ENCODE results near the gene MACROD2.

Gene MACROD2

DNA sequence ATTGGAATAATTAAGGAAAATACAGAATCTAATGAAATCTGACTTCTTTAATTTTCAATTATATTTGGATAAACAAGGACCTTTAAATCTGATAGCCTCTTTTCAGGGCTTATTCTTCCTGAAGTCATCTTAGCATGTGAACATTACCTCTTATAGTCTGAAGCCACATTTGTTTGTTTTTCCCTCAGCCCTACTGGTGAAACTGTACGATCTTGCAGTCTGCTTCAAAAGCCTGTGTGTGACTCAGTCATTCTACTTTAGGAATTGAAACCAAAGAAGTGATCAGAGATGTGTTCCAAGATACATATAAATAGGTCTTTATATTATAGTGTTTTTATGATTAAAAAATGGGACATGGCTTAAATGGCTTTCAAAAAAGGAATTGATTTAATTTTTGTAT is 67.5 kb downstream of the MACROD2 start:
- DNase-seq (ENCODE audit: low read depth) = no peak

DNA sequence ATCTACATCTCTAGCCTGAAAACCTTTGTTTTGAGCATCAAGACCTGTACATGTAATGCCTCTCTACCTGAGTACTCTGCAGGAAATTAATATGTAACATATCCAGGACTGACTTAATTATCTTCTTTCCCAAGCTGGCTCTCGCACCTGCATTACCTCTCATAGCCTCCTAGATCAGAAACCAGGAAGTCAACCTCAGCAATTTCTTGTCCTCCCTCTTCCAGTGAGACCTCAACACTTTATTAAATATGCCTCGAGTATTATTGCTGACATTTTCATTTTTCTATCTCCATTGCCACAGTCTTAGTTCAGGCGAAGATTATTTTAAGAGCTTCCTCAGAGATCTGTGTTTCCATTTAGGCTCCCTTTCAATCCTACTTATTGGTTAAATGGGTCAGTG is 69.0 kb downstream of the MACROD2 start:
- DNase-seq (ENCODE audit: low read depth) = no peak

DNA sequence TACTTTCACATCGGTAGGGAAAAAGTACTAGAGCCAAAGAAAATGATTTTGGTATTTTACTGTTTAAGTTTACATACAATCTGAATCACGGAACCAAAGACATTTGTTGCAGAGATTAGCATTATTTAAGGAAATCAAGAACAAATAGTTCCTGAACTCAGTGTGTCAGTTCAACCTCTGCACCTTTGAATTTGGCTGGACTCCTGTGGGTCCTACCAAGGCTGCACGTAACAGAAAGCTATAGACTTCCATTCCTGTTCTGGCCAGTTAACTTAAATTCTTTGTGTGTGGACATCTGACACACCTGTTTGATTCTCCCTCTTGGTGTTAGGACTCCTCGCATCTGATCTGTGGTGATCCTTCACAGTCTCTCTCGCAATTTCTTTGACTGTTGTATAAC is 69.6 kb downstream of the MACROD2 start:
- no peak for DNase-seq (ENCODE audit: low read depth)

DNA sequence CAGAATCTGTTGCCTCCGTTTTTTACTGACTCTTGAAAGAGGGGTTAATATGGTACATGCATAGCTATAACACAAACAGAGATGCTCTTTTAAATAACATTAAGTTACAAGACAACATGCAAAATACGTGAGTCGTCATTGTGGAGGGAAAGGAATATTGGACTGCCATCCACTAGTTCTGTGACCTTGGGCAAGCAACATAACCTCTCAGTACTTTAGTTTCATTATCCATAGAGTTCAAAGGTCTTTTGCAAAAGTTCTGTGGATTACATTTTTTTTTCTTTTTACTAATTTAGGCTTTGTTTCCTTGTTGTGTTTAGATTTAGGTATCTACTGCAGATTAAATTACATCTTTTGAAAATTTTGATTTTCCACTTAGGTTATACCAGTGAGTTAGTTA is 70.5 kb downstream of the MACROD2 start:
- no peak for DNase-seq (ENCODE audit: low read depth)

DNA sequence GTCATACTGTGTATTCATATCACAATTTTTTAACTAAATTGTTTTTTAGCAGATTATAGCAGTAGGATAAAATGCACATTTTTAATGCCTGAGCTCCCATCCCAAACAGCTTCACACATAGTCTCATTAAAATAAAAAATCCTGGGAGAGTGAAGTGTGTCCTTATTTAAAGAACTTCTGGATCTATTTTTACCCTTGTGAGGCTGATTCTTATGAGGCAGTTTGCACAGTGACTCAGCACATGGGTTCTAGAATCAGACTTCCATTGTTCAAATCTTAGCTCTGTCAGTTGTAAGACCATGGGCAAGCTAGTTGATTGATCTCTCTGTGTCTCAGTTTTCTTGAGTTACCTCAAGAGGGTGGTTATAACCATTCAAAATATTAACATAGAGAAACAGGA is 72.3 kb downstream of the MACROD2 start:
- no peak for DNase-seq (ENCODE audit: low read depth)

DNA sequence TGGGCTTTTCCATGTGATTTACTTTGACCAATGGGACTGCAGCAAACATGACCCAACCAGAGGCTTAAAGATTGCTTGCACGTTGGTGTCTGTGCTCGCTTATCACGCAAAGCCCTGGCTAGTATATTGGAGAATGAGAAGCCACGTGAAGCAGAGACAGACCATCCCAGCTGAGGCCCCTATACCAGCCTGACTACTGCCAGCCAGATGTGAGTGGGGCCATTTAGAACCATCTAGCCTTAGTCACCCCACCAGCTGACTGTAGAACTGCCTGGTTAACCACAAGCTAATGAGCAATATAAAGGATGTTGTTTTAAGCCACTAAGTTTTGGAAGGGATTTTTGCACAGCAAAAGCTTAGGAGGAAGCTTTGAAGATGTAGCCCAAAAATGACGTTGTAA is 74.5 kb downstream of the MACROD2 start:
- DNase-seq (ENCODE audit: low read depth) = no peak

DNA sequence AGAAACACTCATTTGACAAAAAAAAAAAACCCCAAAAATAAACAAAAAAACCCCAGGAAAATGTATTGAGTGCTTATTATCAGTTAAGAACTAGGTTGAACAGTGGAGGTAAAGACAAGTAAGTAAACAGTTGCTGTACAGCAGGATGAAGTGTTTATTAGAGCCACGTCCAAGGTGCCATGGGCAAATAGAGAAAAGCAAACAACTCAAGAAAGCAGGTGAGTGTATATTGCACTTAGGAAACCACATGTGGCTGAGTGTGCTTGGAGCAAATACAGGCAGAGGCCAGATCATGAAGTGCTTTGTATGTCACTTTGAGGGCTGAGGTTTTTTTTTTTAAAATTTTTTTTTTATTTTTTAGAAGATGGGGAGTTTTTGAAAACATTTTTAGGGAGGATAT is 98.3 kb downstream of the MACROD2 start:
- no peak for DNase-seq (ENCODE audit: low read depth)

DNA sequence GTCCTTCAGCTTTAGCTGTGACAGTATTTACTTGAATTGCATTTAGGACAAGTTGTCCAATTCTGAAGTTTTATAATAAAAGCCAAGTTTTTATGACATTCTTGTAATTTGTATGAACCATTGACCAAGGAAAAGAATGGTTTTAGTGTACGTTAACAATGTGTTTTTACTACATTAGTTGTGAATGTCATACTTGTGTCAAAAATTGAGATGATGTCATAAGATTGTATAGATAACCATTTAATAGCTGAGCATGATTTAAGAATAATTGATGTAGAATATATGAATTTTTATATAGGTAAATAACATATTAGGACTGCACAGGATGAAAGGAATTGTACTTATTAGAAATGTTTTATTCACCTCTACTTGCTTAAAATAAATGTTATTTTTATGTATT is 102.9 kb downstream of the MACROD2 start:
- DNase-seq (ENCODE audit: low read depth) = no peak

DNA sequence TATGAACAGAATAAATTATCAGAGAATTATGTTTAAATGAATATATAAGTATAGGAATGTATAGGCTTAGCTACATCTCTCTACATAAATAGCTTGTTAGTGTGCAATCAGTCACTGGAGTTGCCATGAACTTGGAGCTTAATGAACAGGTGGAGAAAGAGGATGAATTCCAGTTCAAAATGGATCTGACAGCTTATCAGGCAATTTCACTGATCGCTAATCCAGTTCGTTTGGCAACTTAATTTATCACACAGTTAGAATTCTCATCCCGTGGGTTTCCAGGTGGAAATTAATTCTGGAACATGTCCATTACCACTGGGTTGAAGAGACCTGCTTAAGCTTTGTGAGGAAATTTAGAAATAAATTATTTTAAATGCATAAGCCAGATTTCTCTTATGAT is 118.1 kb downstream of the MACROD2 start:
- no peak for DNase-seq (ENCODE audit: low read depth)

DNA sequence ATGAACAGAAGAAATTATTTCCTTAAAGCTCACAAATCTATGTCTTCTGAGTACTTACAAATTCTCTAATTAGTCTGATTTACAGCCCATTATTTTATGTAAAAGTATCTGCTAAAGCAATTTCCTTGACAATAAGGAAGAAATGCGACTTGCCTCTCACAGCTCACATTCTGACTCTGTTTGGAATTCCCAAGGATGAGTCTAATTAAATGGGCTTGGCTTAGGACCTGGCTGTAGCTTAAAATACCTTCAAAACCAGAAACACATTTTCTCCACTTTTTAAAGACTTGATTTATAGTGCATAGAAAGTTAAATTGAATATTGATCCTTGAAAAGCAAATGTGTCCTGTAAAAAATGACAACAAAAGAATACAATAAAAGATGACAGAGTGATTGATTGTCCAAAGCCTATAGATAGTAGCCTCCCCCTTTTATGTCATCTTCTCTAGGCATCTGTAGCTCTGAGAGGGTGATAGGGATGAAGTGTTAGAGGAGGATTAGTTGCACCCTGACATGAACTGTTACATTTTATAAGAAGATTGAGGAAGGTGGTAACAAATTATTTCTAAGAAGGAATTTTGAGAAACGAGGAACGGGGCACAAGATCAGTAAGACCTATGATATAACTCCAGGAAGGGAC is 118.9 kb downstream of the MACROD2 start:
- DNase-seq (ENCODE audit: low read depth) = no peak

DNA sequence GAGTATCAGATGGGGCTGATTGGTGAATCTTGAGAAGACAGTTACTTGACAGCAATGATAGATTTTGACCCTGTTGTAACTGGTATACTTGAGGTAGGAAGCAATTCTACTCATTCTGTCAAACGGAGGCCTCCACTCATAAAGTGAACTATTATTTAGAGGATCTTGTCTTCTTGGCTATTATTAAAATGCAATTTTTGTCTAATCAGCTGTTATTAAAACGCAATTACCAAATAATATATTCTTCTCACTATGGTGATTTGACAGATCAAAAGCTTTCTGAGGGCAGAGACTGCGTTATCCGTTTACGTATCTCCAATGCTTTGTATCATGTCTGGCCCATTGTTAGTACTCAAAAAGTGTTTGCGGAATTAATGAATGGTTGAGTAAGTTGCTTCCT is 120.7 kb downstream of the MACROD2 start:
- DNase-seq (ENCODE audit: low read depth) = no peak

DNA sequence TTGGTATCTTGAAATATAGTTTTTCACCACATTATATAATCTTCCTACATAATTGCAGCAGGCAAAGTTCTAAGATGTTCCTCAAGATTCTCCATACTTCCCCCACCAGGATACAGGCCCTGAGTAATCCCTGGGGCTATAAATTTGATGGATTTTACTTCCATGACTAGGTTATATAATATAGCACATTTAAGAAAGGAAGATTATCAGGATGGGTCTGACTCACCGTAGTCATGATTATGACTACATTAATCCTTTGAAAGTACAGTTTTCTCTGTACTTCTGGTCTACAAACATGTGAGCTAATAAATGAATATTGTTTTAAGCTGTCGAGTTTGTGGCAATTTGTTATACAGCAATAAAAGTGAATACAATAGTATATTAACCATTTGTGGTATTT is 122.5 kb downstream of the MACROD2 start:
- DNase-seq (ENCODE audit: low read depth) = no peak

DNA sequence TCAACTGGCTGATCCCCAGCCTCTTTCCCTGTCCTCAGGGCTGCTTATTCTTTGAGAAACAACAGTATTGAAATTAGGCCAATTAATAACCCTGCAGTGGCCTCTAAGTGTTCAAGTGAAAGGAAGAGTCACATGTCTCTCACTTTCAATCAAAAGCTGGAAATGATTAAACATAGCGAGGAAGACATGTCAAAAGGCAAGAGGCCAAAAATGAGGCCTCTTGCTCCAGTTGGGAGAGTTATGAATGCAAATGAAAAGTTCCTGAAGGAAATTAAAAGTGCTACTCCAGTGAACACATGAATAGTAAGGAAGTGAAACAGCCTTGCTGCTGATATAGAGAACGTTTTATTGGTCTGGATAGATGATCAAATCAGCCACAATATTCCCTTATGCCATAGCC is 131.5 kb downstream of the MACROD2 start:
- no peak for DNase-seq (ENCODE audit: low read depth)

DNA sequence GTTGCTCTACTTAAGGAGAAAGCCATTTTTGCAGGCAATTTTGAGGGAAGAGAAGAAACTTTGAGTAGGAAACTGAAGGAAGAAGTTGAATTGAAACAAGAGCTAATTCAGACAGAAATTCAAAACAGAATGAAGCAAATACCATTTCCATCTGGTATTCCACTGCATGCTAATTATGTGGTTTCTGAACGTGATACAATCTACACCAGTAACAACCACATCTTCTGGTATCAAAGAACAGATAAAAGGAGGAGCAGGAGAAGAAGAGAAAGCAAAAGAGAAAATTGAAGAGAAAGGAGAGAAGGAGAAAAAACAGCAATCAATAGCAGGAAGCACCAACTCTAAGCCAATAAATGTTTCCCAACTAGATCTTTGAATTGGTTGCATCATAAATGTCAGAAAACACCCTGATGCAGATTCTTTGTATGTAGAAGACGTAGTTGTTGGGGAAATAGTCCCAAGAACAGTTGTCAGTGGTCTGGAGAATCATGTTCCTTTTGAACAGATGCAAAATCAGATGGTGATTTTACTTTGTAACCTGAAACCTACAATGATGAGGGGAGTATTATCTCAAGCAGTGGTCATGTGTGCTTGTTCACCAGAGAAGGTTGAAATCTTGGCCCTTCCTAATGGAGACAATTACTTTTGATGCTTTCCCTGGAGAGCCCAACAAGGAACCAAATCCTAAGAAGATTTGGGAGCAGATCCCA is 132.4 kb downstream of the MACROD2 start:
- DNase-seq (ENCODE audit: low read depth) = no peak

DNA sequence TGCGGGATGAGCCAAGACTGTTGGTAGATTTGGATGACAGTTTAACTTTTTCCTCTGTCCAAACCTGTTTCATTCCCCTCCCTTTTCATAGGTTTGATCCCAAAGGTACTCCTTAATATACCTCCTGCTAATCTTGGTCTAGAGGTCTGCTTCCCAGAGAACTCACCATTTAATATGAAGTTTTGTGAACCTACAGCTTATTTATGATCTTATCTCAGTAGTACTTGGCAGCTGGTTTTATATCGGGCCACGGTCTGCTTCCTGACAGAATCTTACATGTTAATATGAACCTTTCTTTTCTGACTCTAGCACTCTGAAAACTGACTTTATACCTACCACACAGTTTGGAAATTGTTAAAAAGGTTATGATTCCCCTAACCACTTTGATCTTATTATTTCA is 138.7 kb downstream of the MACROD2 start:
- DNase-seq (ENCODE audit: low read depth) = no peak

DNA sequence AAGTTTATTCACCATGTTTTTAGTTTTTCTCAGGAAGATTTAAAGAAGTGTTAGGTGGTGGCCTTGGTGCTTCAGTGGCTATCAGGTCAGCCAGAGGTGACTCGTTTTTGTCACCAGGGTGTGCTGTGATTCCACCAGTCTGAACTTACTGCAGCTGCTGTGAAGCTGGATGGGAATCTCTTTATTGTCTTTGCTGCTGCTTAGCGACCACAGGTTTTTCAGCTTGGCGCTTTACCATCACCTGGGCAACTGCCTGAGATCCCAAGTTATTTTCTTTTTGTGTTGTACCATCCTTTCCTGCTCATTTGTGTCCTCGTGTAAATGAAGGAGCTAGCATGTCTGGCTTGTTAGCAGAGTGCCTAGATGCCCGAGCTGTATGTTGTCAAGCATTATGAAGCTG is 146.9 kb downstream of the MACROD2 start:
- DNase-seq (ENCODE audit: low read depth) = no peak

DNA sequence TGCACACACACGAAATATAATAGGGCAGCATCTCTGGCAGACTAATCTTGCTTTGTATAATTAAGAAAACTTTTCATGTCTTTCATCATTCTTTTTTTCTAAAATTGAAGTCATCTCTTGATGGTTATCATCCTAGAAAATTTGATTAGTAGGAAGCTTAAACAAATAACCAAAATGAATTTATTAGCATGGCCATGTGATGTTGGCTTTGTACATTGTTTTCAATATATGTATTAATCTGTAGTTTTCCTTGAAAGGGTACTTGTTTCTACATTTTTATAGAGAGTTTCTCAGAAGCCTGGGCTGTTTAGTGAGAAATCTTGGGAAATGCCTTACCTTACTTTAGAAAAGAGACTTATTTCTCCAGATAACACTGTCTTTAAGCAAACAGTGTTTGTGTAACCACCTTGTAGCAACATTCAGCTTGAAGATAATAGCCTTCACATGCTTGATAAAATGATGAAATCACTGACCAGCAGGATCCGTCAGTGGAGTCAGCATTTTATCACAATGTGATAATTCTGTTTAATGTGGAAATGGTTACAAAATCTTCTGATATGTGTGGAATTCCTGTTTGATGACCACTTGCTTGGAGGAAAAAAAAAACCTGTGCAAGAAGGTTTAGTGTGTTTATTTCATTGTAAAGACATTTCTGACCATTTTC is 147.8 kb downstream of the MACROD2 start:
- no peak for DNase-seq (ENCODE audit: low read depth)

DNA sequence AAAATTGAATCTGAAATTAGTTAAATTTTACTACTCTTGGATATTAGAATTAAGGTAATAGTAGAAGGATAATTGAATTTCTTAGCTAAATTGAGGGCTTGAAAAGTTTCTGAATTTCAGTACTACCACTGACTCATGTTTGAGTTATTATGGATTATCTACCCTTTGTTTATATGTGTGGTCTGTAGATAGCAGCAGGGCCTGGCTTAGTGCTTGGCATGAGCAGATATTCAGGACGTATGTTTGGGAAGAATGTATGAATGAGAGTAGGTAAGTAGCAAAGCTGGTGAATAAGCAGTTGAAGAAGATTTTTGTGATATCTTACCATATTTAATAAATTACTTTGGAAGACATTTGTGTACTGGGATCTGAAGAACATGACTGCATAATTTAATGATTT is 152.7 kb downstream of the MACROD2 start:
- no peak for DNase-seq (ENCODE audit: low read depth)

DNA sequence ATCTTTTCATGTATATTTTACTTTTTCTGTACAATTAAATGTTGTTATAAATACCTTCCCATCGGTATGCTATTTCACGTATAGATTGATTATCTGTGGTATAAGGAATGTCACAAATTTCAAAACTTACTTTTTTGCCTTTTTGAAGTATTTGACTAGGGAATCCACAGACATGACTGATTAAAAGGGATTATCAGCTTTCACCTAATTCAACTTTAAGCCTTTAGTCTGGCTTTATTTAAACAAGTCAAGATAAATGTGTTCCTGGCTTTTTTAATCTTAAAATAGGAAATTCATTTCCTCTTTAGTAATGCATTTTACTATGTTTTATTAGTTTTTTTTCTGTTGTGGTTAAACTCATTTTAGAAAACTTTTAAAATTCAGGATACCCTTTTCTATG is 160.0 kb downstream of the MACROD2 start:
- DNase-seq (ENCODE audit: low read depth) = no peak

DNA sequence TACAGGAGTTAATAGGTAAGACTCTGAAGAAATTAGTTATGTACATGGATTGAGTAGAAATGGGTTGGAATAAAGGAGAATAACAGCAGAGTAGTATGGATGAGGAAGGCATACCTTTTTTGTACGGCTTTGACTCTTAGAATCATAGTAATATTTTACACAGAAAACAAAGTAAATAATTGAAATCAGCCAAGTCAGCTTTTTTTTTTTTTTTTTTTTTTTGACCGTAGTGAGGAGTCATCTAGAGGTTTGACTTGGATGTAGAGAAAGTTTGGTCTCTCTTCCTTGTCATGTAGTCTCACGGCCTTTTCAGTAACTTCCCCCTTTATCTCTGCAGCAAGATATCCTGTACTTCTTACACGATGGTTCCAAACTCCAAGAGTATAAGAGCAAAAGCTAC is 183.2 kb downstream of the MACROD2 start:
- DNase-seq (ENCODE audit: low read depth) = no peak

DNA sequence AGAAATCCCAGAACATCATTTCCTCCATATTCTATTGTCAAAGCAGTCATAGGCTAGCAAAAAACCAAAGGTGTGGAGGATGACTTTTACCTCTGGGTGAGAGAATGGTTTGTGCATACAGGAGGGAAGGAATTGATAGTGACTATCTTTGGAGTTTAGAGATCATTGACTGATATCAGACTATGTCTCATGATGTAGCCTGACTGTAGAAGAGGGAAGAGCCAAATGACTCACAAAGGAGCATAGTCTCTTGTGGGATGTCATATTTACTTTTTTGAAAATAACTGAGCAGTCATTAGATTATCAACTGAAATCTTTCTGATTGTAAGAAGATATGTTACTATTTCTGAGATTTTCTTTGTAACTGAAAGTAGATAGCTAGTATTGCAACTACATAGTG is 183.6 kb downstream of the MACROD2 start:
- no peak for DNase-seq (ENCODE audit: low read depth)

DNA sequence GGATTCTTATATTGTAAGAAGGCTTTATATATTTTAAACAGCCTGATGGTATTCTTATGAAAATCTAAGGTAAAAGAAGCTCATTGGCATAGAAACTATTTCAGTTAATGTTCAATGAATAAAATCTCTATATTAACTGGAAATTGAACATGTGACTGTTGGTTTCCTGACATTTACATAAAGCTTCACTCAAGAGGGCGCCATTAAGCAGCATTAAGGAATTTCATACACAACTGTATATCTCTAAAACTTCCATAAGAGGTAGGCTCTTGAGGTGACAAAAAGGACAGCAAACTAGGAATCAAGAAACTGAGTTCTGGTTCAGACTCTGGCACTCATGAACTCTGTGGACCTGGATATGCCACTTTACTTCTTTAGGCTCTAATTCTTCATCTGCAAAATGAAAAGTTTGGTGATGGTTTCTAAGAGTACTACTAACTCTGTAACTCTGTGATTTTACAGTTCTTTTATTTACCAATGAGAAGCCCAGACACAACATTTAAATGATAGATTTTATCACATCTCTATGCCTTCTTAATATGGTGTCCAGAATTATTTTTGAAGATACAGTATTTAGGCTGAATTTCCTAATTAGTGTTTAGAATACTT is 194.6 kb downstream of the MACROD2 start:
- DNase-seq (ENCODE audit: low read depth) = no peak

DNA sequence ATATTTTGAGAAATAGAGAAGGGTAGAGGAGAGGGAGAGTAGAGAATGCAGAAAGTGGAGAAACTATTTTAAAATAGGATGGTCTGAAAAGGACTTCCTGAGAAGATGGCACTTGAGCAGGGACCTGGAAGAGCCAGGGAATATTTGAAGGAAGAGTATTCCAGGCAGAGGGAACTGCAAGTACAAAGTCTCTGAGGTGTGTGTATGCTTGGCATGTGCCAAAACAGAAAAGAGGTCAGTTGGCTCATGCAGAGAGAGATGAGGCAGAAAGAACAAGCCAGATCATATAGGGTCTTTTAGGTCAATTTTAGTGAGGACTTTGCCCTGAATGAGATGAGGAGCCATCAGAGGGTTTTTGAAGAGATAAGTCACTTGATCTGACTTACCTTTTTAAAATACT is 196.2 kb downstream of the MACROD2 start:
- no peak for DNase-seq (ENCODE audit: low read depth)

Data from T follicular helper cell (primary cell).